SU-DHL-6 (cell line): ENCODE data around the gene ERCC8.

Experiments
- H2AFZ ChIP-seq: fragments of 200-600 bp; sonication (generic); 2 replicates; pipeline ENCODE4 v1.6.1; 2014; ENCODE audit warnings: low read depth, mild to moderate bottlenecking, moderate library complexity, mixed read lengths, antibody characterized with exemption, low read length; ENCODE audit not compliant: severe bottlenecking
- H3F3A ChIP-seq: fragments of 200-600 bp; shearing (Covaris generic); 2 replicates; pipeline ENCODE4 v1.6.0; 2016; ENCODE audit warnings: antibody characterized with exemption, mild to moderate bottlenecking; ENCODE audit not compliant: insufficient read depth
- H3K27ac ChIP-seq: fragments of 200-600 bp; sonication (generic); 2 replicates; pipeline ENCODE4 v1.5.1; 2016; ENCODE audit warnings: low read depth, mild to moderate bottlenecking, low read length, moderate library complexity, mixed read lengths
- H3K27me3 ChIP-seq: fragments of 200-600 bp; sonication (generic), shearing (Covaris generic); 2 replicates; pipeline ENCODE4 v1.6.0; 2014; ENCODE audit warnings: mild to moderate bottlenecking, low read length
- H3K36me3 ChIP-seq: fragments of 200-600 bp; sonication (generic); 2 replicates; pipeline ENCODE4 v1.6.1; 2014; ENCODE audit warnings: mild to moderate bottlenecking, low read length, mixed read lengths
- H3K4me2 ChIP-seq: fragments of 300-600, 200-600 bp; shearing (Covaris generic), sonication (generic); 2 replicates; pipeline ENCODE4 v1.6.0; 2014; ENCODE audit warnings: low read length, low read depth, mild to moderate bottlenecking; ENCODE audit not compliant: poor library complexity, severe bottlenecking
- H3K4me3 ChIP-seq: fragments of 200-600 bp; sonication (generic); 2 replicates; pipeline ENCODE4 v1.5.1; 2014; ENCODE audit warnings: antibody characterized with exemption, low read length, mild to moderate bottlenecking, mixed read lengths; ENCODE audit not compliant: insufficient read depth, poor library complexity, severe bottlenecking
- H3K79me2 ChIP-seq: fragments of 200-600 bp; sonication (generic); 2 replicates; pipeline ENCODE4 v1.6.1; 2014; ENCODE audit warnings: mild to moderate bottlenecking, low read length, moderate library complexity; ENCODE audit not compliant: insufficient read depth
- H3K9ac ChIP-seq: fragments of 200-600 bp; sonication (generic); 2 replicates; pipeline ENCODE4 v1.7.0; 2014; ENCODE audit warnings: mild to moderate bottlenecking, low read length
- H3K9me2 ChIP-seq: fragments of 200-600 bp; sonication (generic); replicated peaks from 2 replicates; pipeline ENCODE4 v1.6.1; 2014; ENCODE audit warnings: low read length; ENCODE audit not compliant: insufficient read depth
- H3K9me3 ChIP-seq: fragments of 200-600 bp; sonication (generic); 2 replicates; pipeline ENCODE4 v1.6.1; 2014; ENCODE audit warnings: low read length, mixed read lengths; ENCODE audit not compliant: insufficient read depth
- H4K20me1 ChIP-seq: fragments of 200-600 bp; sonication (generic); 2 replicates; pipeline ENCODE4 v1.6.1; 2014; ENCODE audit warnings: low read depth, mild to moderate bottlenecking, antibody characterized with exemption, low read length, moderate library complexity, mixed read lengths
- CTCF ChIP-seq: fragments of 200-600 bp; sonication (generic); IDR thresholded peaks from one replicate; pipeline ENCODE4 v1.5.1; 2017; ENCODE audit warnings: antibody characterized with exemption, mild to moderate bottlenecking, low read length, moderate library complexity; ENCODE audit not compliant: insufficient read depth, poor library complexity, severe bottlenecking
- EZH2phosphoT487 ChIP-seq: fragments of 200-600 bp; sonication (generic), shearing (Covaris generic); conservative IDR thresholded peaks from 2 replicates; pipeline ENCODE4 v1.6.1; 2018; ENCODE audit warnings: mild to moderate bottlenecking, antibody characterized with exemption, low read length, moderate library complexity, mixed read lengths

Gene ERCC8

GRCh38 chr5:60852317-60852716 is 92.6 kb downstream of the ERCC8 start:
- Histone ChIP-seq H3K9me2 (no peaks in the 10 kb centered on the region), H3K4me3 (no peak overlapping the region), H3K27me3 (no peaks in the 10 kb centered on the region), H2AFZ (no peak overlapping the region), H3K4me2 (no peak overlapping the region), H4K20me1 (no peaks in the 10 kb centered on the region), H3F3A (no peaks in the 10 kb centered on the region), H3K27ac (no peak overlapping the region), H3K9ac (no peak overlapping the region), H3K79me2 (no peaks in the 10 kb centered on the region), H3K9me3 (no peaks in the 10 kb centered on the region), H3K36me3 (no peaks in the 10 kb centered on the region)
- TF ChIP-seq CTCF (no peak), EZH2phosphoT487 (no peak)

GRCh38 chr5:60851626-60852025 is 93.2 kb downstream of the ERCC8 start:
- Histone ChIP-seq H3K79me2 (no peaks in the 10 kb centered on the region), H3K4me2 (no peak overlapping the region), H3K36me3 (no peaks in the 10 kb centered on the region), H3K9ac (no peak overlapping the region), H2AFZ (no peak overlapping the region), H3K9me3 (no peaks in the 10 kb centered on the region), H3K9me2 (no peaks in the 10 kb centered on the region), H4K20me1 (no peaks in the 10 kb centered on the region), H3K4me3 (no peak overlapping the region), H3K27me3 (no peaks in the 10 kb centered on the region), H3K27ac (no peak overlapping the region), H3F3A (no peaks in the 10 kb centered on the region)
- TF ChIP-seq CTCF (no peak), EZH2phosphoT487 (no peak)

- no peaks in the 10 kb centered on the region for H3F3A ChIP-seq
- H3K36me3 ChIP-seq = no peaks in the 10 kb centered on the region
- H4K20me1 ChIP-seq = no peaks in the 10 kb centered on the region
- no peak for TF ChIP-seq EZH2phosphoT487
- TF ChIP-seq CTCF = no peak
- no peaks in the 10 kb centered on the region for H3K9me2 ChIP-seq
- H3K27me3 ChIP-seq = no peaks in the 10 kb centered on the region
- H3K9ac ChIP-seq = no peak overlapping the region
- H3K9me3 ChIP-seq = no peaks in the 10 kb centered on the region
- H3K79me2 ChIP-seq = no peaks in the 10 kb centered on the region
- H2AFZ ChIP-seq = no peak overlapping the region
- H3K4me3 ChIP-seq = no peak overlapping the region
- no peak overlapping the region for H3K27ac ChIP-seq
- H3K4me2 ChIP-seq = no peak overlapping the region
Observed at GRCh38 chr5:60846298-60846697, 98.6 kb downstream of the ERCC8 start.
